ENCODE measurements around the gene APOBEC3H.

Gene APOBEC3H

GRCh38 chr22:39110631-39111561, 13.9 kb downstream of the APOBEC3H start:
- DNase-seq (ENCODE audit: low read depth, low spot score) = no peak

- no peak for DNase-seq (ENCODE audit: low read depth, low spot score)
Observed at GRCh38 chr22:39114112-39114511, 17.1 kb downstream of the APOBEC3H start.

DNA sequence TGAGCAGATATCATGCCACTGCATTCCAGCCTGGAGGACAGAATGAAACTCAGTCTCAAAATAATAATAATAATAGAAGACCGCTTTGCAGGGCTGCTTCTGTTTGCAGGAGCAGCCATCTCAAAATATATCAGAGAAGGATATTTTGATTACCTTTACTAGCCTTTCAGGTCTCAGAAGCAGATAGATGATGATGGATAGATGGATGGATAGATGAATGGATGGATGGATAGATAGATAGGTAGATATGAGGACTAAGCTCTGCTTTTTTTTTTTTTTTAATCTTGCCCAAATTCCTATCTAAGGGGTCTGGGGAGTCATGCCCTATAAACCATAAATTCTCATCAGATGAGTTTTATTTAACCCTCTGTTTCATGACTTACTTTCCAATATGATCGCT, 18.5 kb downstream of the APOBEC3H start:
- no peak for DNase-seq (ENCODE audit: low read depth, low spot score)

GRCh38 chr22:39115977-39116621, 19.1 kb downstream of the APOBEC3H start:
- DNase-seq (ENCODE audit: low read depth, low spot score) = no peak

GRCh38 chr22:39117585-39118191, 20.6 kb downstream of the APOBEC3H start:
- peak; percentile 61 for DNase-seq (ENCODE audit: low read depth, low spot score)

GRCh38 chr22:39120983-39121382, 23.9 kb downstream of the APOBEC3H start:
- no peak for DNase-seq (ENCODE audit: low read depth, low spot score)

DNA sequence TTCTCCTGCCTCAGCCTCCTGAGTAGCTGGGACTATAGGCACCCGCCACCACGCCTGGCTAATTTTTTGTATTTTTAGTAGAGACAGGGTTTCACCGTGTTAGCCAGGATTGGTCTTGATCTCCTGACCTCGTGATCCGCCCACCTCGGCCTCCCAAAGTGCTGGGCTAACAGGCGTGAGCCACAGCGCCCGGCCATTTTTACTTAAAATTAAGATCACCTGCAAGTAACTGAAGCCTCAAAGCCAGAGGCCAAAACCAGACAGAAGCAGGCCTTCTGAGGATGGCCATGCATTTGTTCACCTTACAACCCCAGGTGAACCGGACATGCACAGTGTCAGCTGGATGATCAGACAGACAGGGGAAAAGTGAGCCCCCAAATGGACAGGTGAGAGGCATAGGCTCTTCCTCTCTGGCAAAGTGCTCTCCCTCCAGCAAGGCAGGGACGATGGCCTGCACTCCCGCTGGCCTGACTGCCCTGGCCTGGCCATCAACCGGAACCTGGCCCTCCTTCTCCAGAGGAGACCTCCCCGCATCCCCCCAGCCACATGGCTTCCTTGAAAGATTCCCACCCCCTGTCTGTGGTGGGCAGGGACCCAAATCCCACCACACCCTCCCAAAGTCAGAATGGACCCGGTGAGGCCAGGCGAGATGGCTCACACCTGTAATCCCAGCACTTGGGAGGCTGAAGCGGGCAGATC, 25.9 kb downstream of the APOBEC3H start:
- DNase-seq (ENCODE audit: low read depth, low spot score) = no peak

DNA sequence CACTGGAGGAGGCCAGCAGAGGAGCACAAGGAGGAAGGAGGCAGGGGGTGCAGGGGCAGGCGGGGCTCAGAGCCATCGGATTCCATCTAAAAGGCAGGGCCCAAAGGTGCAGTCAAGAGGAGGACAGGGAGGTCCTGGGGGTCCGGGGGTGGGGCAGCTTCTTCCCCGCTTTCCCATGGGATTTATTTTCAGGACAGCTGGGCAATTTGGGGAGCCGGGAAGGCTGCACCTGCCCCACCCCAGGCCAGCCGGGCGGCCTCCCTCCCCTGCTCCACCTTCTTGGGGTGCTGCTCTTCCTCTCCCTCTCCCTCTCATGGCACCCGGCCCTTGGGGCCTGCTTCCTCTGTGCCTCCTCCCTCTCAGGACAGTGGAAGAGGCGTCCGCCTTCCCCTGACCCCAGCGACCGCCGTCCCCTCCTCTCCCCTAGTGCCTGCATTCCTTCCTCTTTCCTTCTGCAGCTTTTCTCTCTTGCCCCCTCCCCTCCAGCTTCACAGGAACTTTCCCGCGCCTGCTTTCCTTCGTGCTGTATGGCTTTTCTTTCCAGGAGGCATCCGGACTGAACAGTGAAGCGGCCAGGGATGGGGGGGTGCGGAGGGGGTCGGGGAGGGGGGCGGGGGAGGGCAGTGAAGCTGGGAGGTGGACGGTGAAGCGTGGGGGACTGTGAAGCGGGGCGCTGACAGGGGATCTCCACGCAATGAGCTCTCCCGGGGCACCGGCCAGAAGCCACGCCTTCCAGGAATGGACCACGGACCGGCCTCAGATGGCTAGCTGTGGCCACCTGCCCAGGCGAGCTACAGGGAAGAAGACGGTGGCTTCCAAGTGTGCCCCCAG, 26.9 kb downstream of the APOBEC3H start:
- no peak for DNase-seq (ENCODE audit: low read depth, low spot score)

GRCh38 chr22:39125622-39126021, 28.6 kb downstream of the APOBEC3H start:
- DNase-seq (ENCODE audit: low read depth, low spot score) = no peak

DNA sequence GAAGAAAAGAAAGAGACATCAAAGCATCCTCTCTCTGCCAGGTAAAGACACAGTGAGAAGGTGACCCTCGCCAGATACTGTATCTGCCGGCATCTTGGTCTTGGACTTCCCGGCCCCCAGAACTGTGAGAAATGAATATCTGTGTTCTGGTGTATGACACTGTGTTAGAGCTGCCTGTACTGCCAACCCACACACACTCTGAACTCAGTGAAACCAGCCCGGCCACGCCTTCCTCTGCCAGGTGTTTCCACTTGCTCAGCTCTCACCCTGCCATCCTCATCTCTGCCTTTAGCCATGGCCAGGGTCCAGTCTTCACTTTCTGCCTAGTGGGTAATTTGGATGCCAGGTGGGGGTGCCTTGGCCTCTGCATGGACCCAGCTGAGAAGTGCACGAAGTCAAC, 31.5 kb downstream of the APOBEC3H start:
- DNase-seq (ENCODE audit: low read depth, low spot score) = no peak

- DNase-seq (ENCODE audit: low read depth, low spot score) = no peak
Observed at GRCh38 chr22:39129081-39129480, 32.0 kb downstream of the APOBEC3H start.

DNA sequence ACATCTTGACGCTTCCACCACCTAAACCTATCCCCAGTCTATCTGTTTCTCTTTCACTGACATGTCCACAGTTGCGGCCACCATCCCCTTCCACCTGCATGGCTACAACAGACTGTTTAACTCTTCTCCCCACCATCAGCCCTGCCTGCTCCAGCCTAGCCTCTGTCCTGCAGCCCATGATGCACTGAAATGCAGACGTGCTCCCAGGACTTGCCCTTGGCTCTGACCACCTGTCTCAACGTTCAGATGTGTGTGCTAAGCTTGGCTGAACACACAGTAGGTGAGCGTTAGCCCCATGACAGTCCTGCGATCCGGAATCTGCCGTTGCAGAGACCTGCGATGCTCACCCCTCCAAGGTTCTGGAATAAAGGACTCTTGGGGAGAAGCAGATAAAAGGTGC, 32.7 kb downstream of the APOBEC3H start:
- DNase-seq (ENCODE audit: low read depth, low spot score) = no peak

GRCh38 chr22:39130152-39130704, 33.2 kb downstream of the APOBEC3H start:
- DNase-seq (ENCODE audit: low read depth, low spot score) = no peak

DNA sequence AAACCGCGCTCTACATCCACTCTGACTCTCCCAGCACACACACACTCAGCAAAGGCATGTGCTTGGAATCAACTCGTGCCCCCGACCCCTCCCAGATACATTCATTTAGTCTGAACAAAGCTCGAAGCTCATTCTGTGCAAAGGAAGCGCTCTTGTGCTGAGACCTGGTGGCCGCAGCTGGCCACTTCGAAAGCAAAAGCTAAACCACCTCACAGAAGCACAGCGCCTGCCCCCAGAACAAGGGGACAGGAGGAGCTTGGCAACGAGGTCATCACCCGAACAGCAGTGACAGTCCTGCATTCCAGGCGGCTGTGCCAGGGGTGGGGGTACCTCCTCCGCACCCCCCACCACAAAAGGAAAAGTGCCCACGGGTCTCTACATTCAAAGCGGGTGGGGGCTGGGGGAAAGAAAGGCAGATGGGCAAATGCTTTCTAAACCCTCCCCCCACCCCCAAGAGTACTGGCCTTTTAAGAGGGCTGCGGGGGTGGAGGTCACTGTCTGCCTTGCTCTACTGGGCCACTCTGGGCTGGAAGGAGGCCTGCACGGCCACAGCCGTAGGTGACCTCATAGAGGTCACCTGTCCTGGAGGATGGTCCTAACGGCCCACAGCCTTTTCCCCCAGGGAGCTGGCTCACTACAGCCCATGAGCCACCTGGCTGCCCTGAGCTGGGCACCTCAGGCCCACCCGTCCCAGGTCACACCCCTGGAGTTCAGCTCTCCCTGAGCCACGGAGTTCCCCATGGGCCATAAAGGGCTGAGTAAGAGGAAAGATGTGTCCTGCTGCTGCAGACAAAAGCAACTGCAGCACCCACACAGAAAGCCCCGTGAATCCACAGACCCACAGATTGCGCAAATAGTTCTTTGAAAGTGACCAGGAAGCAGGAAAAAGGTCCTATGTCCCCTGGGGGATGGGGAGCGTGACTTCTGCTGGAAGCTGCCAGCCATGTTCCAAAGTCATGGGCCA, 34.1 kb downstream of the APOBEC3H start:
- no peak for DNase-seq (ENCODE audit: low read depth, low spot score)

DNA sequence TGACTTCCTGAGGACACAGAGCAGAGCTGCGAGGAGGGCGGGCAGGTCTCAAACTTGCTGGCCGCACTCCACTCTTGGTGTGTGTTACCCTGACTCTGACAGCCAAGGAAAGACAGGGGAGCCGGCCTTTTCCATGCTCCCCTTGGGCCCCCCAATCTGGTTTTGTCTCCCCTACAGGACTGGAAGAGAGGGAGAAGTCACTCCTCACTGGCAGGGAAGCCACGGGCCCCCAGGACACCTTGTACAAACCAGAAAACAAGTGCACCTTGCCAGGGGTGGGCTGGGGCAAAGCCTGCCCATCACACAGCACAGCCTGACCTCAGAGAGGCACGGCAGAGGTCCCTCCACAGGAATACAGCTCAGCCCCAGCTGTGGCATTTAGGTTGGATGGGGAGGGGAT, 35.2 kb downstream of the APOBEC3H start:
- DNase-seq (ENCODE audit: low read depth, low spot score) = no peak

- DNase-seq (ENCODE audit: low read depth, low spot score) = no peak
Observed at GRCh38 chr22:39132871-39133524, 36.0 kb downstream of the APOBEC3H start.

- DNase-seq (ENCODE audit: low read depth, low spot score) = no peak
Observed at GRCh38 chr22:39133871-39134270, 36.8 kb downstream of the APOBEC3H start.

DNA sequence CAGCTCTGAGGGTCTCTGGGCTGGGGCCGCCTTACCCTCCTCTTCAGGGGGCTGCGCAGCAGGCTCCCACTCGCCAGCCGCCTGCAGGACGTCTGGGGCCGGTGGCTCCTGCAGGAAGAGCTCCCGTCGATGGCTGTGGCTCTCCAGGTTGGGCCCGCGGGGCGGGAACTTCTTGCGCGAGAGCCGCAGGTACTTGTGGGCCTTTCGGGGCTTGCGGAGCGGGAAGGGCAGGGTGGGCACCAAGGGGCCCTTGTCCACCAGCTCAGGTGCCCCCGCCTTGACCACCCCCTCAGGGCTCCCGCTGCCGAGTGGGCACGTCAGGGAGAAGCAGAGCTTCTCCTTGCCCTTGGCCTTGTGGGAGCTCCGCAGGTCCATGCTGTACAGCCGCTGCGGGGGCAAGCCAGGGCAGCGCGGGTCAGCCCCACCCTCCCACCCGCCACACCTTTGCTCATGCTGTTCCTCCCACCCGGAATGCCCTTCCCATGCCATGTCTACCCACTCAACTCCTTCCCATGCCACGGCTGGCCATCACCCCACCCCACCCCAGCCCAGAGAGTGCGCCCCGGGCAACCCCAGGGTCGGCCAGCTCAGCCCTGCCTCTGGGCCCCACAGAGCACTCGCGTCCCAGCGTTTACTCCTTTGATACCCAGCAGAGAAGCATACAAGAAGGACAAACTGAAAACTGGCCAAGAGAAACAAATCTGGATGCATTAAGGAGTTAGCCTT, 37.5 kb downstream of the APOBEC3H start:
- no peak for DNase-seq (ENCODE audit: low read depth, low spot score)
